Omental fat pad (tissue), 4 donors: ENCODE data around the gene ABHD12. TPM values are rescaled to one million over a fixed set of nuclear protein-coding genes. Genes with fewer than 3 reads are reported as not detected.
A peak's percentile ranks its signal among the peaks of the same experiment; 100 is the strongest.

ENCODE experiments used
- ATAC-seq: fragments of 150-250 bp; one replicate; pipeline ENCODE4 v1.9.1; 2016; ENCODE audit warnings: mild to moderate bottlenecking, moderate library complexity; ENCODE audit not compliant: low FRiP score
- DNase-seq: peaks from one replicate; pipeline ENCODE4 v3.0.0-alpha.2; 2019; ENCODE audit warnings: low spot score
- CTCF ChIP-seq, 3 donors: fragments of 450-650 bp; IDR thresholded peaks; one replicate each; pipeline ENCODE4 v1.5.1; 2016 to 2017; ENCODE audit warnings: antibody characterized with exemption in 3 of 3, mild to moderate bottlenecking in 3 of 3, moderate library complexity in 2 of 3
- total RNA-seq, 4 donors: library from RNA; depleted of rRNA; stranded (reverse); fragments of >200 nt; gene quantifications; one replicate each; pipeline ENCODE4 v1.1.0, GENCODE V29; 2016

Gene ABHD12
- total RNA-seq, 4 donors from 2014 or later: 30.3 to 46.3 (median 38.4) TPM

- ATAC-seq: no peak
- no peak for DNase-seq
- no peak for TF ChIP-seq CTCF (IDR thresholded peaks at IDR 0.05)
These were observed 68.6 kb downstream of the ABHD12 start for GRCh38 chr20:25321991-25322390.

GRCh38 chr20:25321262-25321831 is 69.3 kb downstream of the ABHD12 start:
- DNase-seq: no peak
- no peak for TF ChIP-seq CTCF (IDR thresholded peaks at IDR 0.05)
- ATAC-seq: no peak

- ATAC-seq (no peak), DNase-seq (peak; percentile 19)
- TF ChIP-seq CTCF (IDR thresholded peaks at IDR 0.05): no peak
These were observed 70.4 kb downstream of the ABHD12 start for GRCh38 chr20:25320035-25320800.

DNA sequence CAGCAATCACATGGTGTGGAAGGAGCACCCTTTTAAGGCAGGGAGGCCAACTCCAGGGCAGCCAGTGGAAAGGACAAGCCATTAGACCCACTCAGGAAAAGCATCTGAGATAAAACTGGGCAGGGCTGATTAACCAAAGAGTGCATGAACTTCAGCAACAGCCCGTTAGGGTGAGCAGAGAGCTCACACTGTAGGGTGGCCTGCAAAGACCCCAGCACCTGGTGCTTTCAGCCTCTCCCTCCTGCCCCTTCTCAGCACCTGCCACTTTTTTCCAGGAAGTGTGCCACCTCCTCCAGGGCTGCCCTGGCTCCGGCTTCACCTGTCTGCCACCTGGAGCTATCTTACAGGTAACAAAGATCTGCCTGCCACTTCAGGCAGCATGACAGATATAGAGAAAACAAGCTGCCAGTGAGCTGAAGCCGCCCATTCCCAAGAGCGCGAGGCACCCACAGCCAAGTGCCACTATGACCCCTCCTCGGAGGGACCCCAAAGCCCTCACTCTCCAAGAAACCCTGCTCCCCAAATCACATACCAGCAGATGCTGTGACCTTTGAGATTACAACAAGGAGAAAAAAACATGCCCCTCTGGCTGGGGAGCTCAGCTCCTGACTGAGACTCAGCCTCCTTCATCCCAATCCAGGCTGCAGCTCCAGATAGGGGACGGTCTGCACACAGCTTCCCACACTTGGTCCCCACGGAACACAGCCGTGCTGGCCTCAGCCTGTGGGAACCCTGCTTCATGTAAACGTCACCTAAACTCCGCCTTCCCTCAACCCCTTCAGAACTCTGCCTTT is 71.2 kb downstream of the ABHD12 start:
- DNase-seq (peak; percentile 8), ATAC-seq (no peak)
- TF ChIP-seq CTCF (IDR thresholded peaks at IDR 0.05): no peak

- no peak for TF ChIP-seq CTCF (IDR thresholded peaks at IDR 0.05)
- ATAC-seq: no peak
- peak; percentile 5 for DNase-seq
These were observed 72.0 kb downstream of the ABHD12 start for GRCh38 chr20:25318471-25319240.

DNA sequence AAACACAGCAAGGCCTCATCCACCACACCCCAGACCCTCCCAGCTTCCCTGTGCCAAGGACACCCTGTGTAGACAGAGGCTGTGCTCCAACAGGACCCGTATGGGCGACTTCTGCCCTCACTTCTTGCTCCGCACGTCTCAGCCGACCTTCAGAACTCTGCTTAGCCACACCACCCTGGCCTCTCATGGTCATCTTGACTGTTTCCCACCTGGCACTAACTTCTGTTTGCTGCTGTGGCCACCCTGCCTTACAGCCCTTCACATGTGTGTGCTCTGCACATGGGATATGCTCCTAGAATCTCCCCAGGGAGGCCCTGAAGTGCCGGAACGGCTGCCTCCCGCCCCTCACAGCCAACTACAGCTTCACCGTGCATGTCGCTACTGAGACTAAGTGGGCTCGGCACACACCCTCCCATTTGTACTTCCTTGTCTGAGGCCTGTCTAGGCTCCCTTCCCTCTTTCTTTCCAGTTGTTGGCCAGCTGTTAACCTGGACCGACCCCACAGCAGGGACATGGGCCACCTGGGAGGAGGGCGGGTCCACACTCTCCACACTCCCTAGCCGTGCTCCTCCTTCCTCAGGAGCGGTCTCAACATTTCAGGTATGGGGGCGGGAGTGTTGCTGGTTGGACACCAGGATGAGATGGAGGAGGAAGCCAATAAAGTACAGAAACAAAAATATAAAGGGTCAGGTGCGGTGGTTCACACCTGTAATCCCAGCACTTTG is 73.1 kb downstream of the ABHD12 start:
- ATAC-seq (no peak), DNase-seq (peak; percentile 14)
- no peak for TF ChIP-seq CTCF (IDR thresholded peaks at IDR 0.05)
